Measurements from ENCODE around the gene DLG2.

DNA sequence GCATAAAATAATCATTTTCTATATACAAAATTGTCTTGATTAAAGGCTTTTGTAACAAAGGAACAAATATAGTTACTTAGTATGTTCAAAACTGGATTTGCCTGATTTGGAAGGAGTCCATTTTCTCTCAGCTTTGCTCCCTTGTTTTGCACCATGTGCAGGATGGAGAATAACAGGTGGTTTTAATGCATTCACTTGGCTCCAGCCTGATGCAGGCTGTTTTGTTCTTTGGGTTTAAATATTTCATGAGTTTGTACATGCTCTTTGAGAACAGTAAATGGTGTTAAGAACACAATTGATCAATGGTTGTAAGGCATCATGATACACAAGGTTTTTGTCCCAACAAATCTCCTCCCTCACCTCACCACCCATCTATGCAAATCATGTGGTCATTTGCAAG, 1454.1 kb downstream of the DLG2 start:
- TF ChIP-seq POLR2A (IDR thresholded peaks at IDR 0.05; ENCODE audit: control extremely low read depth in 1 of 2, low read depth in 2 of 2, low read length in 2 of 2): no peak
- no peak for TF ChIP-seq CEBPB (IDR thresholded peaks at IDR 0.05; ENCODE audit: low read depth, low read length)
- no peak for TF ChIP-seq ATF2 (IDR thresholded peaks at IDR 0.05; ENCODE audit: low read length)
- TF ChIP-seq, protein P1, sequence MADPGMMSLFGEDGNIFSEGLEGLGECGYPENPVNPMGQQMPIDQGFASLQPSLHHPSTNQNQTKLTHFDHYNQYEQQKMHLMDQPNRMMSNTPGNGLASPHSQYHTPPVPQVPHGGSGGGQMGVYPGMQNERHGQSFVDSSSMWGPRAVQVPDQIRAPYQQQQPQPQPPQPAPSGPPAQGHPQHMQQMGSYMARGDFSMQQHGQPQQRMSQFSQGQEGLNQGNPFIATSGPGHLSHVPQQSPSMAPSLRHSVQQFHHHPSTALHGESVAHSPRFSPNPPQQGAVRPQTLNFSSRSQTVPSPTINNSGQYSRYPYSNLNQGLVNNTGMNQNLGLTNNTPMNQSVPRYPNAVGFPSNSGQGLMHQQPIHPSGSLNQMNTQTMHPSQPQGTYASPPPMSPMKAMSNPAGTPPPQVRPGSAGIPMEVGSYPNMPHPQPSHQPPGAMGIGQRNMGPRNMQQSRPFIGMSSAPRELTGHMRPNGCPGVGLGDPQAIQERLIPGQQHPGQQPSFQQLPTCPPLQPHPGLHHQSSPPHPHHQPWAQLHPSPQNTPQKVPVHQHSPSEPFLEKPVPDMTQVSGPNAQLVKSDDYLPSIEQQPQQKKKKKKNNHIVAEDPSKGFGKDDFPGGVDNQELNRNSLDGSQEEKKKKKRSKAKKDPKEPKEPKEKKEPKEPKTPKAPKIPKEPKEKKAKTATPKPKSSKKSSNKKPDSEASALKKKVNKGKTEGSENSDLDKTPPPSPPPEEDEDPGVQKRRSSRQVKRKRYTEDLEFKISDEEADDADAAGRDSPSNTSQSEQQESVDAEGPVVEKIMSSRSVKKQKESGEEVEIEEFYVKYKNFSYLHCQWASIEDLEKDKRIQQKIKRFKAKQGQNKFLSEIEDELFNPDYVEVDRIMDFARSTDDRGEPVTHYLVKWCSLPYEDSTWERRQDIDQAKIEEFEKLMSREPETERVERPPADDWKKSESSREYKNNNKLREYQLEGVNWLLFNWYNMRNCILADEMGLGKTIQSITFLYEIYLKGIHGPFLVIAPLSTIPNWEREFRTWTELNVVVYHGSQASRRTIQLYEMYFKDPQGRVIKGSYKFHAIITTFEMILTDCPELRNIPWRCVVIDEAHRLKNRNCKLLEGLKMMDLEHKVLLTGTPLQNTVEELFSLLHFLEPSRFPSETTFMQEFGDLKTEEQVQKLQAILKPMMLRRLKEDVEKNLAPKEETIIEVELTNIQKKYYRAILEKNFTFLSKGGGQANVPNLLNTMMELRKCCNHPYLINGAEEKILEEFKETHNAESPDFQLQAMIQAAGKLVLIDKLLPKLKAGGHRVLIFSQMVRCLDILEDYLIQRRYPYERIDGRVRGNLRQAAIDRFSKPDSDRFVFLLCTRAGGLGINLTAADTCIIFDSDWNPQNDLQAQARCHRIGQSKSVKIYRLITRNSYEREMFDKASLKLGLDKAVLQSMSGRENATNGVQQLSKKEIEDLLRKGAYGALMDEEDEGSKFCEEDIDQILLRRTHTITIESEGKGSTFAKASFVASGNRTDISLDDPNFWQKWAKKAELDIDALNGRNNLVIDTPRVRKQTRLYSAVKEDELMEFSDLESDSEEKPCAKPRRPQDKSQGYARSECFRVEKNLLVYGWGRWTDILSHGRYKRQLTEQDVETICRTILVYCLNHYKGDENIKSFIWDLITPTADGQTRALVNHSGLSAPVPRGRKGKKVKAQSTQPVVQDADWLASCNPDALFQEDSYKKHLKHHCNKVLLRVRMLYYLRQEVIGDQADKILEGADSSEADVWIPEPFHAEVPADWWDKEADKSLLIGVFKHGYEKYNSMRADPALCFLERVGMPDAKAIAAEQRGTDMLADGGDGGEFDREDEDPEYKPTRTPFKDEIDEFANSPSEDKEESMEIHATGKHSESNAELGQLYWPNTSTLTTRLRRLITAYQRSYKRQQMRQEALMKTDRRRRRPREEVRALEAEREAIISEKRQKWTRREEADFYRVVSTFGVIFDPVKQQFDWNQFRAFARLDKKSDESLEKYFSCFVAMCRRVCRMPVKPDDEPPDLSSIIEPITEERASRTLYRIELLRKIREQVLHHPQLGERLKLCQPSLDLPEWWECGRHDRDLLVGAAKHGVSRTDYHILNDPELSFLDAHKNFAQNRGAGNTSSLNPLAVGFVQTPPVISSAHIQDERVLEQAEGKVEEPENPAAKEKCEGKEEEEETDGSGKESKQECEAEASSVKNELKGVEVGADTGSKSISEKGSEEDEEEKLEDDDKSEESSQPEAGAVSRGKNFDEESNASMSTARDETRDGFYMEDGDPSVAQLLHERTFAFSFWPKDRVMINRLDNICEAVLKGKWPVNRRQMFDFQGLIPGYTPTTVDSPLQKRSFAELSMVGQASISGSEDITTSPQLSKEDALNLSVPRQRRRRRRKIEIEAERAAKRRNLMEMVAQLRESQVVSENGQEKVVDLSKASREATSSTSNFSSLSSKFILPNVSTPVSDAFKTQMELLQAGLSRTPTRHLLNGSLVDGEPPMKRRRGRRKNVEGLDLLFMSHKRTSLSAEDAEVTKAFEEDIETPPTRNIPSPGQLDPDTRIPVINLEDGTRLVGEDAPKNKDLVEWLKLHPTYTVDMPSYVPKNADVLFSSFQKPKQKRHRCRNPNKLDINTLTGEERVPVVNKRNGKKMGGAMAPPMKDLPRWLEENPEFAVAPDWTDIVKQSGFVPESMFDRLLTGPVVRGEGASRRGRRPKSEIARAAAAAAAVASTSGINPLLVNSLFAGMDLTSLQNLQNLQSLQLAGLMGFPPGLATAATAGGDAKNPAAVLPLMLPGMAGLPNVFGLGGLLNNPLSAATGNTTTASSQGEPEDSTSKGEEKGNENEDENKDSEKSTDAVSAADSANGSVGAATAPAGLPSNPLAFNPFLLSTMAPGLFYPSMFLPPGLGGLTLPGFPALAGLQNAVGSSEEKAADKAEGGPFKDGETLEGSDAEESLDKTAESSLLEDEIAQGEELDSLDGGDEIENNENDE (IDR thresholded peaks at IDR 0.05; ENCODE audit: insufficient replicate concordance, low read length): no peak
